ENCODE data around the gene MTHFD2L. TPM values are rescaled to one million over a fixed set of nuclear protein-coding genes. Genes with fewer than 3 reads are reported as not detected.

The MTHFD2L gene
- total and polyA plus RNA-seq, 9 of the 15 experiments (the other 6 are each of a cell fraction or from before 2014, with no cell fraction given) = 10.0 to 39.0 (median 26.0) TPM

DNA sequence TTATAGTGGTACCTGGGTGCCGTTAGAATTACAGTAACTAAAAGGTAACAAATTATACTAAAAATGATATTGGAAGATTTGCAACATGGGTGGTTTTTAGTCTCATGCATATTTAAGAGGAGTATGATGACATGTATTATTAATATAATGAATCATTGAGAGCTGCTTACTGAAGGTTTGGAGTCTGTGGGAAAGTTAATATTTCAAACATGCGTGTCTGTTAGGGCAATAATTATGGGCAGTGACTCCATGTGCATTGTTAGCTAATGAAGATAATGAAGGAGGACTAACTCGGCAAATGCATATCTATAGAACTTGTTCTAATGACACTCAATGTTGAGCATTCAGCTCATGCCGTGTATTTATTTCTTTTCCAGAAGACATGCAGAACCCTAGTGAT, 47.1 kb downstream of the MTHFD2L start:
- Histone ChIP-seq H2AFZ (ENCODE audit: low read depth, low read length) (no peak overlapping the region), H3K9me1 (ENCODE audit: control insufficient read depth, insufficient read depth, low read length) (no peaks in the 10 kb centered on the region), H3K4me2 (ENCODE audit: insufficient read depth, low read length) (no peak overlapping the region), H3K27ac (ENCODE audit: extremely low read depth, low read depth, low read length) (no peak overlapping the region), H3K27me3 (ENCODE audit: control insufficient read depth in 2 of 2, insufficient read depth in 2 of 2, low read length in 2 of 2) (no peaks in the 10 kb centered on the region), H3K79me2 (ENCODE audit: control insufficient read depth, insufficient read depth, low read length) (no peaks in the 10 kb centered on the region), H3K9me3 (replicated peaks; ENCODE audit: control insufficient read depth, insufficient read depth, low read depth, low read length) (no peaks in the 10 kb centered on the region), H3K4me1 (replicated peaks in 1 of 2; ENCODE audit: control insufficient read depth in 2 of 2, insufficient read depth in 2 of 2, low read length in 2 of 2) (peaks cover 4 to 18% of the 10 kb centered on the region in 2 experiments; a peak in 3 of 5 replicates), H3K9ac (ENCODE audit: insufficient read depth in 1 of 2, low read depth in 2 of 2, low read length in 2 of 2) (no peak overlapping the region), H4K20me1 (replicated peaks; ENCODE audit: control insufficient read depth, insufficient read depth, low read length) (no peaks in the 10 kb centered on the region), H3K36me3 (ENCODE audit: control insufficient read depth, insufficient read depth, low read length) (no peaks in the 10 kb centered on the region), H3K4me3 (no peak overlapping the region)
- POLR2A ChIA-PET = no interaction called here
- no peak for ATAC-seq
- CTCF ChIA-PET (ENCODE audit: low intra/inter-chr PET ratio) = no interaction called here
- DNase-seq (ENCODE audit: extremely low read depth in 1 of 4, low spot score in 3 of 4) = no peak
- intact Hi-C loops (cut with micrococcal nuclease) (no loop called here), in situ Hi-C loops (cut with MboI) (no loop called here)
- no peak for TF ChIP-seq MNT (conservative IDR thresholded peaks at IDR 0.05)
- no peak for TF ChIP-seq HMGXB4 (CRISPR knock-in tag; IDR thresholded peaks at IDR 0.05)
- no peak for TF ChIP-seq DMBX1 (CRISPR knock-in tag; IDR thresholded peaks at IDR 0.05; ENCODE audit: borderline replicate concordance)
- no peak for TF ChIP-seq GABPB2 (CRISPR knock-in tag; conservative IDR thresholded peaks at IDR 0.05)
- no peak for TF ChIP-seq SRSF9 (IDR thresholded peaks at IDR 0.05; ENCODE audit: borderline replicate concordance, low read depth, low read length)
- TF ChIP-seq PCBP2 (IDR thresholded peaks at IDR 0.05; ENCODE audit: low read depth, low read length, poor library complexity, severe bottlenecking) = no peak
- TF ChIP-seq NCOA4 (IDR thresholded peaks at IDR 0.05; ENCODE audit: partially characterized antibody) = no peak
- no peak for TF ChIP-seq CSDE1 (IDR thresholded peaks at IDR 0.05)
- no peak for TF ChIP-seq DACH1 (IDR thresholded peaks at IDR 0.05; ENCODE audit: partially characterized antibody)
- TF ChIP-seq TARDBP (IDR thresholded peaks at IDR 0.05) = no peak
- TF ChIP-seq PML (IDR thresholded peaks at IDR 0.05; ENCODE audit: low read length) = no peak
- TF ChIP-seq TAF9B (IDR thresholded peaks at IDR 0.05; ENCODE audit: partially characterized antibody) = no peak
- no peak for TF ChIP-seq IRF2 (CRISPR knock-in tag; IDR thresholded peaks at IDR 0.05)
- no peak for TF ChIP-seq ESRRB (CRISPR knock-in tag; IDR thresholded peaks at IDR 0.05; ENCODE audit: borderline replicate concordance)
- TF ChIP-seq TCF7L2 (IDR thresholded peaks at IDR 0.05; ENCODE audit: low read depth, low read length) = no peak
- no peak for TF ChIP-seq ZNF133 (CRISPR knock-in tag; IDR thresholded peaks at IDR 0.05)
- no peak for TF ChIP-seq POLR2AphosphoS2 (IDR thresholded peaks at IDR 0.05; ENCODE audit: low read length)
- TF ChIP-seq, protein P1, sequence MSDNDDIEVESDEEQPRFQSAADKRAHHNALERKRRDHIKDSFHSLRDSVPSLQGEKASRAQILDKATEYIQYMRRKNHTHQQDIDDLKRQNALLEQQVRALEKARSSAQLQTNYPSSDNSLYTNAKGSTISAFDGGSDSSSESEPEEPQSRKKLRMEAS (CRISPR knock-in tag; IDR thresholded peaks at IDR 0.05) = no peak
- no peak for TF ChIP-seq ZNF639 (CRISPR knock-in tag; conservative IDR thresholded peaks at IDR 0.05 in 1 of 2, IDR thresholded peaks at IDR 0.05 in 1 of 2)
- TF ChIP-seq TRIM24 (IDR thresholded peaks at IDR 0.05) = no peak
- no peak for FAIRE-seq
- no TSS peak for BruUV-seq (replicated peaks)
- whole genome bisulfite sequencing (ENCODE audit: insufficient coverage, low coverage, missing lambda C conversion rate) = 84% methylated on average over 4 of the region's 4 CpGs

All from K562 (cell line).